ENCODE data around the gene TEAD1. TPM values are rescaled to one million over a fixed set of nuclear protein-coding genes. Genes with fewer than 3 reads are reported as not detected.
"Not testable (repeated sequence)": the region's sequence is repeated elsewhere in the genome, so short reads cannot be mapped to it uniquely, and the experiment has no call there.

The TEAD1 gene
- total and polyA plus RNA-seq, 7 donors, result 3.2 to 200 (median 155) TPM

- Histone ChIP-seq H3K27ac (peak overlapping the region in 3 of 4 donors; percentile 44 to 66 (median 58)), H3K4me1 (peaks cover 0 to 69% (median 48%) of the 10 kb centered on the region in 4 donors), H3K27me3 (no peaks in the 10 kb centered on the region), H3K9me3 (no peaks in the 10 kb centered on the region), H3K36me3 (no peaks in the 10 kb centered on the region), H3K4me3 (no peak overlapping the region)
- no peak for TF ChIP-seq POLR2AphosphoS5 (IDR thresholded peaks at IDR 0.05)
- no peak for TF ChIP-seq EP300 (IDR thresholded peaks at IDR 0.05)
- no peak for TF ChIP-seq POLR2A (IDR thresholded peaks at IDR 0.05)
- no peak for TF ChIP-seq CTCF (IDR thresholded peaks at IDR 0.05)
- no peak for DNase-seq
- 82 to 84% methylated on average over 2 of the region's 2 CpGs for WGBS, 2 donors
- intact Hi-C loops (cut with DNase I), result no loop called here
Measured at GRCh38 chr11:12871241-12871640, 197.0 kb downstream of the TEAD1 start.

- WGBS, 2 donors, result 95 to 97% methylated on average over 11 of the region's 11 CpGs
- H3K27ac ChIP-seq, result peak overlapping the region in 3 of 4 donors; percentile 23 to 66 (median 58)
- no peak overlapping the region for H3K4me3 ChIP-seq
- no peaks in the 10 kb centered on the region for H3K36me3 ChIP-seq
- DNase-seq, result no peak
- intact Hi-C loops (cut with DNase I), result no loop called here
- TF ChIP-seq EP300 (IDR thresholded peaks at IDR 0.05), result no peak
- TF ChIP-seq CTCF (IDR thresholded peaks at IDR 0.05), result no peak
- no peak for TF ChIP-seq POLR2AphosphoS5 (IDR thresholded peaks at IDR 0.05)
- TF ChIP-seq POLR2A (IDR thresholded peaks at IDR 0.05), result no peak
- H3K4me1 ChIP-seq, result peaks cover 0 to 69% (median 54%) of the 10 kb centered on the region in 4 donors
- no peaks in the 10 kb centered on the region for H3K9me3 ChIP-seq
- H3K27me3 ChIP-seq, result no peaks in the 10 kb centered on the region
Measured at GRCh38 chr11:12871788-12872321, 197.6 kb downstream of the TEAD1 start.

GRCh38 chr11:12876340-12876739 lies 202.1 kb downstream of the TEAD1 start:
- H3K27ac ChIP-seq, result peak overlapping the region in 3 of 4 donors; percentile 60 to 74 (median 73)
- H3K4me3 ChIP-seq, result no peak overlapping the region
- DNase-seq, result peak; percentile 82
- H3K27me3 ChIP-seq, result no peaks in the 10 kb centered on the region
- H3K9me3 ChIP-seq, result no peaks in the 10 kb centered on the region
- H3K4me1 ChIP-seq, result peaks cover 0 to 43% (median 27%) of the 10 kb centered on the region in 4 donors
- intact Hi-C loops (cut with DNase I), result no loop called here
- TF ChIP-seq POLR2A (IDR thresholded peaks at IDR 0.05), result no peak
- peak in 3 of 4 donors; percentile 33 to 64 (median 55) for TF ChIP-seq POLR2AphosphoS5 (IDR thresholded peaks at IDR 0.05)
- peak in 2 of 4 donors; percentile 48 to 54 for TF ChIP-seq EP300 (IDR thresholded peaks at IDR 0.05)
- TF ChIP-seq CTCF (IDR thresholded peaks at IDR 0.05), result no peak
- 75 to 85% methylated on average over 5 of the region's 5 CpGs for WGBS, 2 donors
- peaks cover 0 to 13% (median 0%) of the 10 kb centered on the region in 4 donors for H3K36me3 ChIP-seq

- Histone ChIP-seq H3K36me3 (peaks cover 0 to 19% (median 2%) of the 10 kb centered on the region in 4 donors), H3K4me1 (peaks cover 0 to 43% (median 23%) of the 10 kb centered on the region in 4 donors), H3K4me3 (no peak overlapping the region), H3K27ac (peak overlapping the region in 3 of 4 donors; percentile 60 to 74 (median 73)), H3K9me3 (no peaks in the 10 kb centered on the region), H3K27me3 (no peaks in the 10 kb centered on the region)
- intact Hi-C loops (cut with DNase I), result no loop called here
- no peak for DNase-seq
- TF ChIP-seq CTCF (IDR thresholded peaks at IDR 0.05) (no peak), EP300 (IDR thresholded peaks at IDR 0.05) (no peak), POLR2AphosphoS5 (IDR thresholded peaks at IDR 0.05) (no peak), POLR2A (IDR thresholded peaks at IDR 0.05) (no peak)
- WGBS, 2 donors, result 85% methylated on average over 5 of the region's 5 CpGs
Measured at GRCh38 chr11:12876988-12877387, 202.8 kb downstream of the TEAD1 start.

GRCh38 chr11:12877508-12877907 lies 203.3 kb downstream of the TEAD1 start:
- Histone ChIP-seq H3K36me3 (peaks cover 0 to 24% (median 4%) of the 10 kb centered on the region in 4 donors), H3K27ac (peak overlapping the region in 2 of 4 donors; percentile 73 to 74), H3K4me1 (peaks cover 0 to 45% (median 24%) of the 10 kb centered on the region in 4 donors)
- H3K4me3 ChIP-seq; intact Hi-C loops (cut with DNase I); H3K27me3 ChIP-seq; DNase-seq; H3K9me3 ChIP-seq: not testable (repeated sequence)
- WGBS, 2 donors, result 88 to 97% methylated on average over 4 of the region's 4 CpGs
